NCI-H2107 treated with DMSO at 0.1 percent for 48 hours (cell line): ENCODE results near the gene CAPS.

ENCODE experiments used
- DNase-seq: peaks from one replicate; lab custom pipeline; 2025; ENCODE audit not compliant: unreplicated experiment; lab: John Stamatoyannopoulos, UW

The CAPS gene

GRCh38 chr19:5932609-5933262 lies 18.7 kb downstream of the CAPS start:
- no peak for DNase-seq

DNA sequence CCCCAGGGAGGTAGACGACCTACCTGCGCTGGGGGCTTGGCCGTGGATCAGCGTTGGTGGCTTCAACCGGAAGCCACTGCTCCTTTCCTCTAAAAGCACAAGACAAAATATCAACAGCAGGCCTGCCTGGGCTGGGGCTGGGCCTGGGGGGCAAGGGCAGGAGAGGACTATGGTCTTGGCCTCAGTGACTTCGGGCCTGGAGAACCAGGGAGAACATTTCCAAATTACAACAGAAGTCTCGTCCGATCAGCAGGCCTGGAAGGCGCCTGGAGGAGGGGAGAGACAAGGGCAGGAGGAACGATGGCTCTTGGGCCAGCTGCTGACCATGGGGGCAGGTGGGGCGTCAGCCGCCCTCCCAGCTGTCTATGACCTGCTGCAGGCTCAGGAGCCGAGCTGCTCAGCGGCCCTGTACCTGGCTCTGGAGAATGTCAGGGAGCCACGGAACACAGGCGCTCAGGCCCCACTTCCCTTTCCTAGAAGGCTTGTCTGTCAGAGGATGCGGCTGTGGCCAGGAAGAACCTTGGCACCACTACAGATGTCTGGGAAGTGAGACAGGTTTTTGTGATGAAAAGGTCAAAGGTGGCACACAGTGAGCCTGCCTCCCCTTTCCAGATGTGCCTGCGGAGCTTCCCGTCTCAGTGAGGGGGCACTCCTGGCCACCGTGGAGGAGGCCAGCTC lies 19.5 kb downstream of the CAPS start:
- DNase-seq: no peak

GRCh38 chr19:5934069-5934401 lies 20.0 kb downstream of the CAPS start:
- DNase-seq: no peak

GRCh38 chr19:5934774-5935472 lies 20.9 kb downstream of the CAPS start:
- DNase-seq: no peak

- DNase-seq: no peak
Observed at GRCh38 chr19:5935473-5936291, 21.6 kb downstream of the CAPS start.

GRCh38 chr19:5936292-5936592 lies 22.2 kb downstream of the CAPS start:
- DNase-seq: no peak

DNA sequence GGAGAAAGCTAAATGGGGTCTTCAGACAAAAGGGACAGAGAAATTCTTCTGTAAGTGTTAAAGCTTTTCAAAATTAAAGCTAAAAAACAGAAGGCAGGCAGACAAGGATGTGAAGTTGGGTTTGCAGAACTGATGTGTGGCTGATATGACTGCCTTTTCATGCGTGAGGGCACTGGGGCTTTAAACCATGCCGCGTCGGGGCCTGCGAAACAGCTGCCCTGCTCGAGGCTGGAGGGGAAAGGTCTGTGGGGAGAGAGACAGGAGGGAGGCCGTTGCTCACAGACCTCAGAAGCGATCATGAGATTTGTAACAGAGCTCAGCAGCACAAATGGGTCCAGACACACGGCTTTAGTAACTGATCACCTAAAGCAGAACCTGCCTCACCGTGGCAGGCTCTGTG lies 23.5 kb downstream of the CAPS start:
- DNase-seq: no peak

- DNase-seq: no peak
Observed at GRCh38 chr19:5940260-5941208, 26.5 kb downstream of the CAPS start.

DNA sequence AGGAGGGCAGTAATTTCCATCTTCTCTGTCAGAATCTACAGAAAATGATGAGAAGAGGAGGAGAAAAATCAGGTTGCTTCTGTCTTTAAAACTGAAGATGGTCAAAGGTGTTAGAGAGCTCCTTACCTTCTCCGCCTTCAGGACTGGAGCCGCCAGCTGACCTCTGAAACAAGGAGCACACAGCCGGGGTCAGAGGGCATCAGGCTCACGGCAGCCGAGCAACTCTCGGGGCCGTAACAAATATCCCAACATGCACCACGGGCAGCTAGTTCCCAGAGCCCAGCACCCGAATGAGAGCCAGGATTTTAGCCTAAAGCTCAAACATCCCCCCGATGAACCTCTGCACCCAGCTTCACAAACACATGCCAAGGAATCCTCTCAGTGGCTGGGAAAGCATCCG lies 27.6 kb downstream of the CAPS start:
- DNase-seq: no peak

GRCh38 chr19:5943045-5943444 lies 29.0 kb downstream of the CAPS start:
- DNase-seq: no peak

- no peak for DNase-seq
Observed at GRCh38 chr19:5943623-5944022, 29.6 kb downstream of the CAPS start.

DNA sequence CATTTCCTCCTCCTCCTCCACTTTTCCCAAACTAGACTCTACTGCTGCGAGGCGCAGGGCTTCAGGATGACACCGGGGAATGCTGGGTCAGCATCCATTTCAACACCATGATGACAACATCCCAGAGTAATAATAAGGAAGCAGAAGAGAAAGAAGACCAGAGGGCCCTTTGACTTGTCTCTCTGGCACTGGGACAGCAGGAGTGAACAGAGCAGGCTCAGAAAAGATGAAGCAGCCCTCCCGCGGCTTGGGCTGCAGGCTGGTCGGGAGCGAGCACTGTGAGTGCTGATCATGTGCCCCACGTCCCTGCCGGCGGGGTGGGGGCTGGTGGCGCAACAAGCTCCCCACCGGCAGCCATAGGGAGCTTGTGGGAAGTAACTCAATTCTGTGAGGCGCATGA lies 33.4 kb downstream of the CAPS start:
- no peak for DNase-seq

DNA sequence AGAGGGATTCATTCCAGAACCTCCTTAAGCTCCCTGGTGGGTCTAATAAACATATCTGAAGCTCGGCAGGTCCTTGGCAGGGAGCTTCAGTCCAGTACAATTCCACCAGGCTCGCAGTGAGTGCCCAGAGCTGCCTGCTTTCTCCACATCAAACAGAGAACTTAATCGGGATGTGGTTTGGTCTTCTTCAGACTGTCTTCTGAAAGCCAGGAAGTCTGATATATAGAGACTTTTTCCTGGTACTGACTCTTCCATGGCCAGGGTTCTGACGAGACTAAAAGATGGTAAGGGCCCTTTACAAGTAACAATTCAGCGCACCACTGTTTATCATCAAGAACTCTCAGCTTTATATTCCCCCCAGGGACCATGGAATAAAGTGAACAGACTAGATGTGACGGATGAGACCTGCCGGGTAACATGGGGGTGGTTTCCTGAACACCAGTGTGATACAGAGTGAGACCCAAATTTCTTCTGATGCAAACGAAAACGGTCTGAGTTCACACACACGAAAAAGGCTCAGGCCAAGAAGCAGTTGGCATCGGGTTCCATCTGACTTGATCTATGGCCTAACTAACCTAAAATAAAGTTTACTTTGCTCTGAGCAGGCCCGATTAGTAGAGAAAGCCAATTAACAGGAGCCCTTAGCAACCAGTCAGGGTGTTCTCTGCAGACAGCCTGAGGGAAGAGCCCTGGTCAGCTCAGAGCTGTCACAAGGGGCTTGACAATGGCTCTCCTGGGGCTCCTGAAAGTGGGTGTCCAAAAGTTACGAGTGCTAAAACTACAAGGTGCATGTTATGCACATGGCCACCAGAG lies 34.9 kb downstream of the CAPS start:
- DNase-seq: no peak

- DNase-seq: peak; percentile 93
Observed at GRCh38 chr19:5949792-5950305, 35.8 kb downstream of the CAPS start.

GRCh38 chr19:5950741-5951140 lies 36.7 kb downstream of the CAPS start:
- DNase-seq: no peak

DNA sequence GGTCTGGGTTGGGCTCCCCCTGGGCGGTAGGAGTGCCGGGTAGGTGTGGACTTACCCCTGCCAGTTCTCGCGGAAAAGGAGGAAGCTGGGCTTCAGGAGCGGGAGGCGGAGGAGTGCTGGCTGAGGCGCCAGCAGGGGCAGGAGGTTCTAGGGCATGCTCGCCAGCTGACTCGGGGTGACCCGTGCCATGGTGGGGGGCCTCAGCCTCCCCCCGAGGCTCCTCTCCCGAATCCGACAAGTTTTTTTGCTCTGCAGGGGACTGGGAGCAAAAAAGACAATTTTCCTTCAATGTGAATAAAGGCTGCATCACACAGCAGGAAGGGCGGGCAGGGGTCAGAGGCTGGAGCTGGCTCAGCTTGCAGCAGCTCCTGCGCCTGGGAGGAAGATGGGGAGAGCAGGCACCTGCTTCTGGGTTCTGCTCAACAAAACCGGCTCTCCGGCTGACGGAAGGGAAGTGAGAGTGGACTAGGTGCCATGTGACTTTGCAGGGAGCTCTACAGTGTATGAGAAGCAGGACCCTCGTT lies 37.3 kb downstream of the CAPS start:
- no peak for DNase-seq

DNA sequence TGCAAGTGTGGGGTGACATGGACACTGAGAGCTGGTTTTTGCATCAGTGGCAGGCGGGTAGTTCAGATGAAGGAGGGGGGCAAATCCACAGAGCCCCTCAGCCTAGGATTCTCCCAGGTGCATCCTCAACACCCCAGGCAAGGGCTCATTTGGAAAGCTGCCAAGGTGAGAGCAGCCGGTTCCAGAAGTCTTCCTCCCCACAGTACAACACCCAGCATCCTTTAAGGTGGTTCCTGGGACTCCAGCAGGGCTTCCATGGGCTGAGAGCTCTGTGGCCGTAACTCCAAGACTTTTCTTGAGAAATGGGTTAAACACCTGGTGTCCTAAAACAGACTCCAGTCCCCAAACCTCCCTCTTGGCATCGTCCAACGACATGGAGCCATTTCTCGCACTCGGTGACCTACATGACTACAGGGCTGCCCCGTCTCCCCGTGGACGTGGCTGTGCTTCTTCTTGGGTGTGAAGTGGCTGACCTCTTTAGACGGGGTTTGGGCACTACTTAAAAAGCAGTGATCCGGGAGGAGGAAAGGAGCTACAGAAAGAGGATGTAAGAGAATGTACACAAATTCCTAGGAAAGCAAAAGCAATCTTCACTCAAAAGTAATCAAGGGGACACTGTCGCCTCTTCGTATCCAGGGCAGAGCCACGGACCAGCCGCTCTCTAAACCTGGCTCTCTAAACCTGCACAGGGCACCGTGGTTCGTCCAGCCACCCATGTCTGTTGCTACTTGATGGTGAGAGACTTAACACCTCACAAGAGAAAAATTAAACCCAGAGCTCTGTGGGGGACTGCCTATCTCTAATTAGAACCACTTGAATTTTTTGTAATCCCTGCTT lies 38.4 kb downstream of the CAPS start:
- DNase-seq: no peak

DNA sequence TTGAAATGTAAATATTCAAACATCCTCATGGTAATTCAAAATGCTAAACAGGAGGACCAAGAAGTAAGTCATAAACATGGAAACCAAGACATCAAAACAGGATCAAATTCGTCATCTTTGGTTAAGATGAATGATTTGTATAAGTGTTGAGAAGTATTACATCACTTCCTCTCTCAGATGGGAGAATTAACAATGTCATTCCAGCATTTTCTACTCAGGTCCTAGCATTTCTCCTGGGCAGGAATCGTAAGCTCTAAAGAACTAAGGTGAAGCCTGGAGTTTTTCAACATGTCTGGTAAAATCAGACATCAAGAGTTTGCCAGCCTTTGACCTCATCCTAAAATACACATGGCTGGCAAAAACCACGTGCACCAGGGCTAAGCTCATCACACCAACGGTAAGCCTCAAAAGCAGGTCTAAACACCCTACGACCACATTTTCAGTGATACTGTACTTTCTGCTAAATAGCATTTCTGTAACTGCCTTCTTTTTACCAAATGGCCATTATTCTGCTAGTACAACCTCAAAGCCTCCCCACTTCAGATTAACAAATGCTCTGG lies 39.1 kb downstream of the CAPS start:
- no peak for DNase-seq
